HCT116 (cell line): ENCODE results near the gene ZNF431. TPM values are rescaled to one million over a fixed set of nuclear protein-coding genes. Genes with fewer than 3 reads are reported as not detected.

Experiments
- ATAC-seq: fragments of 200-7000 bp; cut with Tn5 transposase; 2 replicates; pipeline ENCODE4 v1.9.1; 2020; ENCODE audit warnings: mild to moderate bottlenecking, moderate library complexity
- BruUV-seq: library from RNA; stranded (reverse); fragments of 400-500 nt; replicated peaks from 2 replicates; lab custom pipeline; 2021; lab: Mats Ljungman, UMichigan
- CTCF ChIA-PET: fragments of 300-600 bp; sonication (Branson Sonifier 250); formaldehyde crosslinking; loops from one replicate; lab custom pipeline; 2021; ENCODE audit warnings: antibody characterized with exemption; lab: Charles Lee
- POLR2A ChIA-PET: fragments of 300-600, 350-600 bp; sonication (Branson Sonifier 250); formaldehyde crosslinking; loops from one replicate; lab custom pipeline; 2021; ENCODE audit warnings: antibody characterized with exemption; lab: Charles Lee
- RAD21 ChIA-PET, 2 experiments: fragments of 300-600 bp; sonication (Branson Sonifier 250); formaldehyde crosslinking; loops; one replicate each; lab custom pipeline; 2023; ENCODE audit warnings: low total read pairs in 2 of 2; ENCODE audit not compliant: uncharacterized antibody in 2 of 2, unreplicated experiment in 2 of 2, low non-redundant PET in 1 of 2; lab: Charles Lee
- DNase-seq: peaks from one replicate; pipeline ENCODE4 v3.0.0-alpha.2; 2010; ENCODE audit warnings: low read depth, low spot score
- H2AFZ ChIP-seq: fragments of 200-600 bp; shearing (Covaris generic), sonication (generic); 2 replicates; pipeline ENCODE4 v1.6.1; 2017; ENCODE audit warnings: low read depth, mixed run types, mixed read lengths, antibody characterized with exemption, low read length; ENCODE audit not compliant: poor library complexity, severe bottlenecking
- H3K27ac ChIP-seq: 2 replicates; pipeline ENCODE4 v1.5.1; 2012; ENCODE audit warnings: low read depth, low read length
- H3K27me3 ChIP-seq: fragments of 200-600 bp; sonication (generic); 2 replicates; pipeline ENCODE4 v1.6.1; 2016; ENCODE audit warnings: mixed run types, low read length, mixed read lengths; ENCODE audit not compliant: insufficient read depth
- H3K36me3 ChIP-seq, 2 experiments: fragments of 200-500 bp in 1 of 2; fragments of 200-600 bp in 1 of 2; sonication (Bioruptor generic) in 1 of 2; sonication (generic) in 1 of 2; 2 replicates each; pipeline versions ENCODE4 v1.5.1 to v1.6.1; 2014 to 2016; ENCODE audit warnings: low read length in 2 of 2, inconsistent platforms in 1 of 2, mixed read lengths in 1 of 2, mixed run types in 1 of 2; ENCODE audit not compliant: insufficient read depth in 2 of 2, control insufficient read depth in 1 of 2
- H3K4me1 ChIP-seq, 2 experiments: fragments of 200-600 bp in 1 of 2; sonication (generic) in 1 of 2; 2 replicates each; pipeline versions ENCODE4 v1.5.1 to v1.6.1; 2012 to 2017; ENCODE audit warnings: low read length in 2 of 2, inconsistent platforms in 1 of 2, mild to moderate bottlenecking in 1 of 2, mixed read lengths in 1 of 2, mixed run types in 1 of 2, moderate library complexity in 1 of 2; ENCODE audit not compliant: insufficient read depth in 2 of 2, control insufficient read depth in 1 of 2
- H3K4me2 ChIP-seq: fragments of 200-600 bp; sonication (generic); 2 replicates; pipeline ENCODE4 v1.6.1; 2017; ENCODE audit warnings: mixed run types, low read length, mixed read lengths
- H3K4me3 ChIP-seq, 2 experiments: fragments of 200-600 bp in 1 of 2; sonication (generic) in 1 of 2; replicated peaks in 1 of 2; 2 replicates each; pipeline ENCODE4 v1.5.1; 2011 to 2016; ENCODE audit warnings: low read length in 2 of 2, control low read depth in 1 of 2, low read depth in 1 of 2, mild to moderate bottlenecking in 1 of 2, mixed read lengths in 1 of 2, mixed run types in 1 of 2
- H3K79me2 ChIP-seq: fragments of 200-600 bp; sonication (generic); 2 replicates; pipeline ENCODE4 v1.6.1; 2017; ENCODE audit warnings: mild to moderate bottlenecking, mixed run types, low read length, moderate library complexity, mixed read lengths; ENCODE audit not compliant: insufficient read depth
- H3K9ac ChIP-seq: fragments of 200-600 bp; sonication (generic); 2 replicates; pipeline ENCODE4 v1.6.1; 2016; ENCODE audit warnings: low read length, mixed read lengths
- H3K9me2 ChIP-seq: fragments of 200-600 bp; sonication (generic), shearing (Covaris generic); 2 replicates; pipeline ENCODE4 v1.6.1; 2017; ENCODE audit warnings: mixed run types, mild to moderate bottlenecking, moderate library complexity; ENCODE audit not compliant: insufficient read depth
- H3K9me3 ChIP-seq, 2 experiments: fragments of 200-500 bp in 1 of 2; fragments of 200-600 bp in 1 of 2; sonication (Bioruptor generic) in 1 of 2; sonication (generic) in 1 of 2; 2 replicates each; pipeline ENCODE4 v1.6.1; 2014 to 2017; ENCODE audit warnings: low read length in 2 of 2, mixed read lengths in 2 of 2, inconsistent platforms in 1 of 2, low read depth in 1 of 2, mild to moderate bottlenecking in 1 of 2, mixed run types in 1 of 2, moderate library complexity in 1 of 2; ENCODE audit not compliant: control insufficient read depth in 1 of 2, insufficient read depth in 1 of 2
- H4K20me1 ChIP-seq: fragments of 200-600 bp; sonication (generic), shearing (Covaris generic); 2 replicates; pipeline ENCODE4 v1.6.1; 2017; ENCODE audit warnings: mixed run types, mild to moderate bottlenecking, moderate library complexity; ENCODE audit not compliant: insufficient read depth
- CBX3 ChIP-seq: IDR thresholded peaks from 2 replicates; pipeline ENCODE4 v1.6.1; 2012; ENCODE audit warnings: low read depth
- CTCF ChIP-seq, 3 experiments: fragments of 200-600 bp in 1 of 3; sonication (generic) in 1 of 3; IDR thresholded peaks in 2 of 3; conservative IDR thresholded peaks in 1 of 3; 2 replicates each; pipeline ENCODE4 v1.5.1; 2012 to 2017; ENCODE audit warnings: low read depth in 2 of 3, low read length in 2 of 3, antibody characterized with exemption in 1 of 3, borderline replicate concordance in 1 of 3, control low read depth in 1 of 3, mild to moderate bottlenecking in 1 of 3, mixed read lengths in 1 of 3, mixed run types in 1 of 3, moderate library complexity in 1 of 3; ENCODE audit not compliant: insufficient read depth in 1 of 3
- JUND ChIP-seq: IDR thresholded peaks from 2 replicates; pipeline ENCODE4 v1.6.1; 2012
- MAX ChIP-seq: IDR thresholded peaks from 2 replicates; pipeline ENCODE4 v1.6.1; 2012
- SIN3A ChIP-seq: IDR thresholded peaks from 2 replicates; pipeline ENCODE4 v1.6.1; 2012; ENCODE audit warnings: low read depth
- ZBTB33 ChIP-seq: IDR thresholded peaks from 2 replicates; pipeline ENCODE4 v1.6.1; 2011; ENCODE audit warnings: mild to moderate bottlenecking, low read length, moderate library complexity; ENCODE audit not compliant: insufficient replicate concordance; ENCODE audit errors: extremely low read depth
- ZNF274 ChIP-seq: fragments of 200-500 bp; sonication (Bioruptor generic); IDR thresholded peaks from 2 replicates; pipeline ENCODE4 v1.6.1; 2014; ENCODE audit warnings: mild to moderate bottlenecking, low read depth, low read length, inconsistent platforms
- intact Hi-C: fragments of 100-400 bp; cut with micrococcal nuclease; formaldehyde crosslinking; loops from 2 replicates; pipeline ENCODE4 v1.10.0; 2022
- total RNA-seq: library from RNA; stranded (reverse); gene quantifications from one replicate; pipeline ENCODE4 v1.2.1, GENCODE V29; 2021; ENCODE audit not compliant: unreplicated experiment

ZNF431 gene
- total RNA-seq, 1 experiment from 2014 or later = 9.2 TPM

GRCh38 chr19:21128901-21129698 lies 12.7 kb upstream of the ZNF431 start:
- Histone ChIP-seq H3K9me2 (no peaks in the 10 kb centered on the region), H3K79me2 (no peaks in the 10 kb centered on the region), H4K20me1 (no peaks in the 10 kb centered on the region), H3K27me3 (no peaks in the 10 kb centered on the region), H3K4me3 (no peak overlapping the region), H3K4me2 (no peak overlapping the region), H3K36me3 (no peaks in the 10 kb centered on the region), H3K4me1 (no peaks in the 10 kb centered on the region), H2AFZ (no peak overlapping the region), H3K9ac (no peak overlapping the region), H3K9me3 (no peaks in the 10 kb centered on the region), H3K27ac (no peak overlapping the region)
- DNase-seq = no peak
- intact Hi-C loops = no loop called here
- POLR2A ChIA-PET = no interaction called here
- no TSS peak for BruUV-seq
- RAD21 ChIA-PET = no interaction called here
- ATAC-seq = no peak
- CTCF ChIA-PET = no interaction called here
- TF ChIP-seq MAX = no peak
- no peak for TF ChIP-seq CTCF (IDR thresholded peaks at IDR 0.05 in 2 of 3, conservative IDR thresholded peaks at IDR 0.05 in 1 of 3; ENCODE audit: borderline replicate concordance in 1 of 3, insufficient read depth in 1 of 3, low read depth in 2 of 3, low read length in 2 of 3)
- no peak for TF ChIP-seq CBX3
- TF ChIP-seq ZNF274 = no peak
- no peak for TF ChIP-seq JUND
- TF ChIP-seq SIN3A = no peak
- TF ChIP-seq ZBTB33 = no peak
